ENCODE results near the gene C1orf141.
A peak's percentile ranks its signal among the peaks of the same experiment; 100 is the strongest.
"Not testable (repeated sequence)": the region's sequence is repeated elsewhere in the genome, so short reads cannot be mapped to it uniquely, and the experiment has no call there.

C1orf141 gene

DNA sequence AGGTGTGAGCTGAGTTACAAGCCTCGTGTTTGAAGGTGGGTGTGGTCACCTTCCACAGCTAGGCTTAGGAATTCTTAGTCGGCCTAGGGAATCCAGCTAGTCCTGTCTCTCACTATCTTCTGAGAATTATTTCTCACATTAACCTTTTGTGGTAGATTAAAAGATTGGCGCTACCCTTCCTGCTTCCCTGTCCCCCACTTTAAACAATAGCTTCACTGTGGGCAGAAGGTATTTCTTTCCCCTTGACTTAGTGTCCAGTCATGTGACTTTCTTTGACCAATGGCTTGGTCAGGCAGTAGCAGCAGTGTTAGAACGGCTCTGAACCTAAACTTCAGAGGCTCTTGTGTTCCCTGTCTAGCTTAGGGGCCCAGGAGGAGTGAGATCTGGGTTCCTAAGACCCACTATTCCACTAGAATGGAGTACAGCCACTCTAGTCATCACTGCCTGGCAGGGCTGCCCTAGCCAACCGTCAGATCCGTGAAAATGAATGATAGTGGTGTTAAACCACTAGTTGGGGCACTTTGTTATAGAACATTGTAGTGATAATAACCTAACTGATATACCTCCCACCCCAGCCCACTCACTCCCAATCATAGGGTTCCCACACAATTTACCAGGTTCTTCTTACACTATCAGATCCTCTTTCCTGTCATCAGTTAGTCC, 13.9 kb upstream of the C1orf141 start:
- H2BK5ac ChIP-seq (ENCODE audit: low read depth, low read length, poor library complexity), result no peak overlapping the region
- WGBS (ENCODE audit: extremely low coverage, insufficient coverage, insufficient read length), result no CpG with 5 or more reads among the region's 6 CpGs

DNA sequence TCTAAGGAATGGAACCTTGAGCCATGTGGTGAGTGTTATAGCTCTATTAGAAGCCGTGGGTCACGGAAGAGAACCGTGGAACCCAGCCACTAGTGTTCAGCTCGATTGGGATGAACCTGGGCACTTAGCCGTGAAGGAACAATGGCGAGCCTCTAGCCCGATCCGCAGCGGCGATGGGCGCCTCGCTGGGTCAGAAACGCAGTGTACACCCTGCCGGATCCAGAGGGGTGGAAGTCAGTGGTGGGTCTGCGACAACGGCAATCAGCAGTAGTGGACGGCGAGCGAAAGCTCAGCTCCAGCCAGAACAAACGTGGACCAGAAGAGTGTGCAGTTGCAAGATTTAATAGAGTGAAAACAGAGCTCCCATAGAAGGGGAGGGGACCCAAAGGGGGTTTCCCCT, 13.2 kb upstream of the C1orf141 start:
- not testable (repeated sequence) for H3K27ac ChIP-seq (ENCODE audit: low read depth, low read length); H2BK12ac ChIP-seq (ENCODE audit: low read length); DNase-seq; H3K9me3 ChIP-seq (ENCODE audit: insufficient read depth, low read depth, low read length); H3K4ac ChIP-seq (ENCODE audit: low read depth, low read length); H3K4me3 ChIP-seq (ENCODE audit: low read depth, low read length); H3K4me1 ChIP-seq (ENCODE audit: control insufficient read depth in 1 of 2, insufficient read depth in 2 of 2, low read length in 2 of 2); H2AFZ ChIP-seq (ENCODE audit: insufficient read depth, low read length, poor library complexity); H2AK5ac ChIP-seq (ENCODE audit: low read length); H2BK120ac ChIP-seq (ENCODE audit: insufficient read depth, low read length, poor library complexity); H3K79me2 ChIP-seq (ENCODE audit: control insufficient read depth, insufficient read depth, low read length, poor library complexity); H3K36me3 ChIP-seq (ENCODE audit: control insufficient read depth in 1 of 2, insufficient read depth in 2 of 2, low read length in 2 of 2); H4K8ac ChIP-seq (ENCODE audit: low read depth, low read length); H3K4me2 ChIP-seq (ENCODE audit: low read length); H3K27me3 ChIP-seq (ENCODE audit: insufficient read depth, low read length); H3K18ac ChIP-seq (ENCODE audit: low read length); H4K12ac ChIP-seq (ENCODE audit: low read depth, low read length); H3K23ac ChIP-seq (ENCODE audit: low read length); H3K79me1 ChIP-seq (ENCODE audit: low read length); H4K91ac ChIP-seq (ENCODE audit: low read depth, low read length); H3K9ac ChIP-seq (ENCODE audit: low read length); H2BK5ac ChIP-seq (ENCODE audit: low read depth, low read length, poor library complexity); H3K14ac ChIP-seq (ENCODE audit: low read length)
- WGBS (ENCODE audit: extremely low coverage, insufficient coverage, insufficient read length), result no CpG with 5 or more reads among the region's 20 CpGs

More for the DNA sequence above, 13.9 kb upstream of the C1orf141 start:
- Histone ChIP-seq H3K9ac (ENCODE audit: low read length) (no peak overlapping the region), H3K36me3 (ENCODE audit: control insufficient read depth in 1 of 2, insufficient read depth in 2 of 2, low read length in 2 of 2) (no peaks in the 10 kb centered on the region), H3K14ac (ENCODE audit: low read length) (no peak overlapping the region), H3K79me2 (ENCODE audit: control insufficient read depth, insufficient read depth, low read length, poor library complexity) (no peaks in the 10 kb centered on the region), H4K12ac (ENCODE audit: low read depth, low read length) (no peak overlapping the region), H3K4me3 (ENCODE audit: low read depth, low read length) (no peak overlapping the region), H2BK12ac (ENCODE audit: low read length) (no peak overlapping the region), H3K27ac (ENCODE audit: low read depth, low read length) (no peak overlapping the region), H3K27me3 (ENCODE audit: insufficient read depth, low read length) (no peaks in the 10 kb centered on the region), H2BK120ac (ENCODE audit: insufficient read depth, low read length, poor library complexity) (no peak overlapping the region), H3K9me3 (ENCODE audit: insufficient read depth, low read depth, low read length) (no peaks in the 10 kb centered on the region), H3K18ac (ENCODE audit: low read length) (no peak overlapping the region), H2AK5ac (ENCODE audit: low read length) (no peak overlapping the region), H3K79me1 (ENCODE audit: low read length) (no peaks in the 10 kb centered on the region), H4K91ac (ENCODE audit: low read depth, low read length) (no peak overlapping the region), H3K4me2 (ENCODE audit: low read length) (peak overlapping the region; percentile 6), H3K4me1 (ENCODE audit: control insufficient read depth in 1 of 2, insufficient read depth in 2 of 2, low read length in 2 of 2) (peaks cover 2 to 3% of the 10 kb centered on the region in 2 experiments), H4K8ac (ENCODE audit: low read depth, low read length) (peak overlapping the region; percentile 43), H2AFZ (ENCODE audit: insufficient read depth, low read length, poor library complexity) (peak overlapping the region; percentile 66), H3K23ac (ENCODE audit: low read length) (no peak overlapping the region), H3K4ac (ENCODE audit: low read depth, low read length) (no peak overlapping the region)
- DNase-seq, result peak; percentile 26 to 56

DNA sequence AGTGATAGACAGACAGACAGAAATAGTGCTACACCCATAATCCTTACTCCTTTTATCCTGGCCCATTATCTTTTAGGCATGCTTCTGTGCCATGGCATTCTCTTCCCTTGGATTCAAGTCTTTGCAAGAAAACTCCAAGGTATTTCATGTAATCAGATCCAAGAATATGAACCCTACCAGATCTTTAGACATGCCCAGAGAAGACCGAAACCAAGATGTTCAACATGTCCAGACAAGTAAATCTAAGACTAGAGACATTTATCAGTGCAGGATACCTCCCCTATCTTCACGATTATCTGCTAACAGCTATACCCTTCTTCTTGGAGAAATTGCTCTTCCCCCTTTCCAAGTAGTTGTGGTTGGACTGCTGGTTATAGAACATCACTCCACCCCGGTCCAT, 11.8 kb upstream of the C1orf141 start:
- no peak overlapping the region for H2BK12ac ChIP-seq (ENCODE audit: low read length)
- H3K79me1 ChIP-seq (ENCODE audit: low read length), result no peaks in the 10 kb centered on the region
- no peak overlapping the region for H2BK120ac ChIP-seq (ENCODE audit: insufficient read depth, low read length, poor library complexity)
- no peaks in the 10 kb centered on the region for H3K27me3 ChIP-seq (ENCODE audit: insufficient read depth, low read length)
- H4K12ac ChIP-seq (ENCODE audit: low read depth, low read length), result no peak overlapping the region
- H3K27ac ChIP-seq (ENCODE audit: low read depth, low read length), result no peak overlapping the region
- peaks cover 2 to 3% of the 10 kb centered on the region in 2 experiments for H3K4me1 ChIP-seq (ENCODE audit: control insufficient read depth in 1 of 2, insufficient read depth in 2 of 2, low read length in 2 of 2)
- no peak overlapping the region for H3K18ac ChIP-seq (ENCODE audit: low read length)
- H2AFZ ChIP-seq (ENCODE audit: insufficient read depth, low read length, poor library complexity), result no peak overlapping the region
- H2AK5ac ChIP-seq (ENCODE audit: low read length), result no peak overlapping the region
- H3K36me3 ChIP-seq (ENCODE audit: control insufficient read depth in 1 of 2, insufficient read depth in 2 of 2, low read length in 2 of 2), result no peaks in the 10 kb centered on the region
- no peak overlapping the region for H3K4ac ChIP-seq (ENCODE audit: low read depth, low read length)
- no peak overlapping the region for H3K4me2 ChIP-seq (ENCODE audit: low read length)
- H3K4me3 ChIP-seq (ENCODE audit: low read depth, low read length), result no peak overlapping the region
- no peak overlapping the region for H3K23ac ChIP-seq (ENCODE audit: low read length)
- no peak overlapping the region for H3K14ac ChIP-seq (ENCODE audit: low read length)
- no peak overlapping the region for H4K8ac ChIP-seq (ENCODE audit: low read depth, low read length)
- no CpG with 5 or more reads among the region's 3 CpGs for WGBS (ENCODE audit: extremely low coverage, insufficient coverage, insufficient read length)
- H3K9me3 ChIP-seq (ENCODE audit: insufficient read depth, low read depth, low read length), result no peaks in the 10 kb centered on the region
- no peaks in the 10 kb centered on the region for H3K79me2 ChIP-seq (ENCODE audit: control insufficient read depth, insufficient read depth, low read length, poor library complexity)
- H2BK5ac ChIP-seq (ENCODE audit: low read depth, low read length, poor library complexity), result no peak overlapping the region
- no peak overlapping the region for H3K9ac ChIP-seq (ENCODE audit: low read length)
- DNase-seq, result no peak
- H4K91ac ChIP-seq (ENCODE audit: low read depth, low read length), result no peak overlapping the region

DNA sequence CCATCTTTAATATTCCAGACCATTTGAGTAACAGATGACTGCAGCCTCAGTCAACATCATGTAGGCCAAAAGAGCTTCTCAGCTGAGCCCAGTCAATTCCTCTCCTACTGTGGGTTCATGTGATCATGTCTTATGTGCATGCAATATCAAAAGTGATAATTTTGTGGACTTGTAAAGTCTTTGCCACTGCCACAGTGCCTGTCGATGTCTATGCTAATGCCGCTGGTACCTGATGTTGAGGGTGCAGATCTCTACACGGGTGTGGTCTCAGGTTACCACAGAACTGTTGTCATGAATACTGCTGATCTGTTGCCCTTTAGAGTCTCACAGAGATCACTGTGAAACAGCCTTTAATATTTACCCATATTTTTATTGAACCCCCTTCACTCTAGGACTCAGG, 11.3 kb upstream of the C1orf141 start:
- Histone ChIP-seq H3K4me2 (ENCODE audit: low read length) (no peak overlapping the region), H3K79me1 (ENCODE audit: low read length) (no peaks in the 10 kb centered on the region), H3K9me3 (ENCODE audit: insufficient read depth, low read depth, low read length) (no peaks in the 10 kb centered on the region), H3K18ac (ENCODE audit: low read length) (no peak overlapping the region), H3K4me3 (ENCODE audit: low read depth, low read length) (no peak overlapping the region), H4K12ac (ENCODE audit: low read depth, low read length) (no peak overlapping the region), H2AK5ac (ENCODE audit: low read length) (no peak overlapping the region), H4K91ac (ENCODE audit: low read depth, low read length) (no peak overlapping the region), H4K8ac (ENCODE audit: low read depth, low read length) (no peak overlapping the region), H2BK12ac (ENCODE audit: low read length) (no peak overlapping the region), H3K79me2 (ENCODE audit: control insufficient read depth, insufficient read depth, low read length, poor library complexity) (no peaks in the 10 kb centered on the region), H2BK120ac (ENCODE audit: insufficient read depth, low read length, poor library complexity) (no peak overlapping the region), H3K27me3 (ENCODE audit: insufficient read depth, low read length) (no peaks in the 10 kb centered on the region), H3K9ac (ENCODE audit: low read length) (no peak overlapping the region), H3K36me3 (ENCODE audit: control insufficient read depth in 1 of 2, insufficient read depth in 2 of 2, low read length in 2 of 2) (no peaks in the 10 kb centered on the region), H2AFZ (ENCODE audit: insufficient read depth, low read length, poor library complexity) (no peak overlapping the region), H3K14ac (ENCODE audit: low read length) (no peak overlapping the region), H2BK5ac (ENCODE audit: low read depth, low read length, poor library complexity) (no peak overlapping the region), H3K4me1 (ENCODE audit: control insufficient read depth in 1 of 2, insufficient read depth in 2 of 2, low read length in 2 of 2) (peaks cover 2 to 3% of the 10 kb centered on the region in 2 experiments), H3K23ac (ENCODE audit: low read length) (no peak overlapping the region), H3K27ac (ENCODE audit: low read depth, low read length) (no peak overlapping the region), H3K4ac (ENCODE audit: low read depth, low read length) (no peak overlapping the region)
- no peak for DNase-seq
- no CpG with 5 or more reads among the region's 3 CpGs for WGBS (ENCODE audit: extremely low coverage, insufficient coverage, insufficient read length)

Data from trophoblast cell (in vitro differentiated cells and primary cell).